ENCODE data around the gene FHIP1A.

DNA sequence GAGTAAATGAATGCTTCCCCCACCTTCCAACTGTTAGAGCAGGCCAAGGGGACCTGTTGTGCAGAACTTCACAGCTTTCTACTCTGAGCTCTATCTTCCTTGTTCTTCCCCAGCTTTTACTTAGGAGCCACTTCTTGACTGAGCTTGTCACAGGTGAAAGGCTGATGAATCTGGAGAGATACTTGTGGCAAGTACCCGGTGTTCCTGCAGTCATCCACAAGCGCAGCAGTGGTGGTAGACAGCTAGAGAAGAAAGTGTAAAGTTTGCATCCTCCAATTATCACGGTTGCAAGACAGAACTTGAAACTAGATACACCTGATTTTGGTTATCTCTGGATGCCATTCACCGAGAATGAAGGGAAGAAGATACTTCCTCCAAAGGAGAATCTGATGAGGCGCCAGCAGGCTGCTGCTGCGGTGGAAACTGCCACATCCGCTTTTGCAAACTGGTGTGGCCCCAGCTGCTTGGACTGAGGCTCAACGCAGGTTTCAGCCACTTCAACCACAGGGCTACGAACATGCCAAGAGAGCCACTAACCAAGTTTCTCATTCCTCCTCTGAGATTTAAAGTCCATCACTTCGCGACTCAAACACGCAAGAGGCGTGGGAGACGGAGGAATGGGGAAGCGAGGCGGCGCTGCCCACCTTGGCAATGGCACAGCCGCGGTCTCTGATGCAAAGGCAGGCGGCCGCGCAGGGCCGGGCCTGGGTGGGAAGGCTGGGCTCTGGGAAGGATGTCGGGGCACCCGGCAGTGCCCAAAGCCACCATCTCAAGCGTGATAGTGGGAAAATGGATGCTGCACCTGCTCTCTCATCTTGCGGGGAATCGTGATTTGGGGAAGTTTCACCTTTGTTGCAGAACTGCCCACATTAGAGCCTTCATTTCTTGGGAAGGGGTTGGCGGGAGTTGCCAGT lies 1.3 kb upstream of the FHIP1A start:
- TF ChIP-seq POLR2A (IDR thresholded peaks at IDR 0.05; ENCODE audit: low read depth, low read length) (no peak), POLR2AphosphoS5 (IDR thresholded peaks at IDR 0.05; ENCODE audit: low read depth, low read length) (no peak)
